ENCODE results near the gene CC2D1B.
A peak's percentile ranks its signal among the peaks of the same experiment; 100 is the strongest.
"Not testable (repeated sequence)": the region's sequence is repeated elsewhere in the genome, so short reads cannot be mapped to it uniquely, and the experiment has no call there.

CC2D1B gene

GRCh38 chr1:52386458-52386857 is 20.5 kb upstream of the CC2D1B start:
- no peak for DNase-seq (ENCODE audit: low read depth)
- no peak overlapping the region for H3K4me3 ChIP-seq (ENCODE audit: low read depth, low read length)
- no peak for TF ChIP-seq MYC (IDR thresholded peaks at IDR 0.05; ENCODE audit: low read depth, low read length)
- TF ChIP-seq CTCF (IDR thresholded peaks at IDR 0.05; ENCODE audit: low read depth, low read length), result no peak
- TF ChIP-seq MAX (IDR thresholded peaks at IDR 0.05; ENCODE audit: low read depth, low read length), result no peak
- TF ChIP-seq POLR2A (IDR thresholded peaks at IDR 0.05; ENCODE audit: extremely low read depth, insufficient read length), result no peak

GRCh38 chr1:52385376-52385775 is 19.4 kb upstream of the CC2D1B start:
- no peak overlapping the region for H3K4me3 ChIP-seq (ENCODE audit: low read depth, low read length)
- DNase-seq (ENCODE audit: low read depth), result no peak
- no peak for TF ChIP-seq MYC (IDR thresholded peaks at IDR 0.05; ENCODE audit: low read depth, low read length)
- TF ChIP-seq POLR2A (IDR thresholded peaks at IDR 0.05; ENCODE audit: extremely low read depth, insufficient read length), result no peak
- no peak for TF ChIP-seq MAX (IDR thresholded peaks at IDR 0.05; ENCODE audit: low read depth, low read length)
- no peak for TF ChIP-seq CTCF (IDR thresholded peaks at IDR 0.05; ENCODE audit: low read depth, low read length)

GRCh38 chr1:52369851-52370250 is 3.8 kb upstream of the CC2D1B start:
- DNase-seq (ENCODE audit: low read depth); H3K4me3 ChIP-seq (ENCODE audit: low read depth, low read length): not testable (repeated sequence)

GRCh38 chr1:52368383-52369172 is 2.6 kb upstream of the CC2D1B start:
- DNase-seq (ENCODE audit: low read depth), result peak; percentile 71
- no peak for TF ChIP-seq CTCF (IDR thresholded peaks at IDR 0.05; ENCODE audit: low read depth, low read length)
- TF ChIP-seq MAX (IDR thresholded peaks at IDR 0.05; ENCODE audit: low read depth, low read length), result no peak
- TF ChIP-seq MYC (IDR thresholded peaks at IDR 0.05; ENCODE audit: low read depth, low read length), result no peak
- no peak for TF ChIP-seq POLR2A (IDR thresholded peaks at IDR 0.05; ENCODE audit: extremely low read depth, insufficient read length)
- H3K4me3 ChIP-seq (ENCODE audit: low read depth, low read length), result peak overlapping the region; percentile 46

- TF ChIP-seq MAX (IDR thresholded peaks at IDR 0.05; ENCODE audit: low read depth, low read length), result no peak
- TF ChIP-seq POLR2A (IDR thresholded peaks at IDR 0.05; ENCODE audit: extremely low read depth, insufficient read length), result no peak
- TF ChIP-seq MYC (IDR thresholded peaks at IDR 0.05; ENCODE audit: low read depth, low read length), result no peak
- no peak for TF ChIP-seq CTCF (IDR thresholded peaks at IDR 0.05; ENCODE audit: low read depth, low read length)
- H3K4me3 ChIP-seq (ENCODE audit: low read depth, low read length), result no peak overlapping the region
- DNase-seq (ENCODE audit: low read depth), result no peak
These were observed 1.3 kb upstream of the CC2D1B start for GRCh38 chr1:52367272-52367671.

GRCh38 chr1:52366517-52366827 is 467 bp upstream of the CC2D1B start:
- DNase-seq (ENCODE audit: low read depth), result no peak
- peak overlapping the region; percentile 46 for H3K4me3 ChIP-seq (ENCODE audit: low read depth, low read length)
- TF ChIP-seq CTCF (IDR thresholded peaks at IDR 0.05; ENCODE audit: low read depth, low read length) (no peak), MAX (IDR thresholded peaks at IDR 0.05; ENCODE audit: low read depth, low read length) (no peak), POLR2A (IDR thresholded peaks at IDR 0.05; ENCODE audit: extremely low read depth, insufficient read length) (no peak), MYC (IDR thresholded peaks at IDR 0.05; ENCODE audit: low read depth, low read length) (no peak)

Data from NB4 (cell line).